Measurements from ENCODE around the gene ZNF462. TPM values are rescaled to one million over a fixed set of nuclear protein-coding genes. Genes with fewer than 3 reads are reported as not detected.

ZNF462 gene
- total RNA-seq, 1 experiment from 2014 or later = 164 TPM

- Mint-ChIP-seq H3K27ac (peak overlapping the region in 2 of 3 experiments; percentile 41 to 42; a peak in 1 of 7 replicates), H3K36me3 (ENCODE audit: insufficient read depth in 1 of 3, low read depth in 3 of 3) (peaks cover 39 to 58% (median 56%) of the 10 kb centered on the region in 3 experiments), H3K4me1 (peaks cover 39 to 65% of the 10 kb centered on the region in 2 experiments), H3K9me3 (no peaks in the 10 kb centered on the region), H3K4me3 (no peak overlapping the region), H3K27me3 (ENCODE audit: low read depth) (no peaks in the 10 kb centered on the region)
- no peak overlapping the region for H4K5ac ChIP-seq (ENCODE audit: insufficient read length, low read depth, low read length)
- no CpG with 5 or more reads among the region's 4 CpGs for WGBS (ENCODE audit: extremely low coverage, insufficient read length, low lambda C conversion rate)
- no peak for DNase-seq
- H4K8ac ChIP-seq (replicated peaks; ENCODE audit: insufficient read length, low read depth, low read length) = no peak overlapping the region
- H3T11ph ChIP-seq (ENCODE audit: low read length) = no peak overlapping the region
- no peak overlapping the region for H3K9ac ChIP-seq (ENCODE audit: extremely low read depth, insufficient read length, low read length)
- H3K27me3 ChIP-seq (ENCODE audit: insufficient read depth, low read length) = no peaks in the 10 kb centered on the region
- H2BK120ac ChIP-seq (ENCODE audit: low read depth, low read length, poor library complexity, severe bottlenecking) = no peak overlapping the region
- H3K79me1 ChIP-seq (ENCODE audit: insufficient read depth, low read depth, low read length, poor library complexity, severe bottlenecking) = no peaks in the 10 kb centered on the region
- H3K4me2 ChIP-seq (ENCODE audit: insufficient read depth, insufficient read length, low read length) = no peak overlapping the region
- H3K79me2 ChIP-seq (ENCODE audit: insufficient read depth, low read length) = no peaks in the 10 kb centered on the region
- no peak overlapping the region for H2AK5ac ChIP-seq (ENCODE audit: insufficient read length, low read length)
- H3K14ac ChIP-seq (ENCODE audit: insufficient read depth, low read length) = no peak overlapping the region
- H2BK15ac ChIP-seq (ENCODE audit: low read depth, low read length) = no peak overlapping the region
- H4K91ac ChIP-seq (ENCODE audit: insufficient read length, low read depth, low read length) = no peak overlapping the region
- H3K4me1 ChIP-seq (ENCODE audit: insufficient read depth, low read length) = peaks cover 2% of the 10 kb centered on the region; the same call in 1 of the 2 replicates
- TF ChIP-seq CTCF (conservative IDR thresholded peaks at IDR 0.05) = no peak
- no peak overlapping the region for H2BK20ac ChIP-seq (ENCODE audit: low read depth, low read length, poor library complexity, severe bottlenecking)
- no peak overlapping the region for H3K27ac ChIP-seq (ENCODE audit: insufficient read length, low read depth, low read length)
- H3K23ac ChIP-seq (ENCODE audit: insufficient read length, low read depth, low read length) = no peak overlapping the region
- no peaks in the 10 kb centered on the region for H4K20me1 ChIP-seq (ENCODE audit: control insufficient read depth, insufficient read depth, insufficient read length)
- H3K9me3 ChIP-seq (ENCODE audit: control insufficient read depth, low read depth, low read length) = no peaks in the 10 kb centered on the region
- H2AFZ ChIP-seq (ENCODE audit: low read length) = no peak overlapping the region
- H3K4ac ChIP-seq (ENCODE audit: low read depth, low read length) = no peak overlapping the region
- no peak overlapping the region for H2BK12ac ChIP-seq (ENCODE audit: insufficient read length, low read depth, low read length)
- no peak overlapping the region for H2BK5ac ChIP-seq (ENCODE audit: insufficient read length, low read length)
- no peaks in the 10 kb centered on the region for H3K23me2 ChIP-seq (ENCODE audit: insufficient read length, low read depth, low read length, poor library complexity, severe bottlenecking)
- no peak overlapping the region for H3K56ac ChIP-seq (ENCODE audit: insufficient read length, low read depth, low read length)
- H3K18ac ChIP-seq (ENCODE audit: insufficient read length, low read depth, low read length) = no peak overlapping the region
Measured at GRCh38 chr9:106964822-106965525, 102.0 kb downstream of the ZNF462 start.
